Kidney epithelial cell (primary cell): ENCODE measurements around the gene NOLC1. TPM values are rescaled to one million over a fixed set of nuclear protein-coding genes. Genes with fewer than 3 reads are reported as not detected.

Experiments
- DNase-seq: peaks from one replicate; pipeline ENCODE4 v3.0.0-alpha.2; 2010; ENCODE audit warnings: low read depth
- H3K27me3 ChIP-seq: 2 replicates; pipeline ENCODE4 v1.6.0; 2011; ENCODE audit warnings: low read length; ENCODE audit not compliant: control insufficient read depth, insufficient read depth
- H3K36me3 ChIP-seq: 2 replicates; pipeline ENCODE4 v1.5.1; 2011; ENCODE audit warnings: low read length; ENCODE audit not compliant: control insufficient read depth, insufficient read depth
- H3K4me3 ChIP-seq: 2 replicates; pipeline ENCODE4 v1.5.1; 2011; ENCODE audit warnings: low read depth, mild to moderate bottlenecking, control low read depth, low read length
- CTCF ChIP-seq: IDR thresholded peaks from 2 replicates; pipeline ENCODE4 v1.5.1; 2011; ENCODE audit warnings: mild to moderate bottlenecking, moderate library complexity, low read length, control low read depth, inconsistent platforms; ENCODE audit not compliant: insufficient read depth, poor library complexity, severe bottlenecking
- total RNA-seq: library from RNA; depleted of rRNA; stranded (reverse); fragments of >200 nt; gene quantifications from 2 replicates; pipeline ENCODE4 v1.2.3, GENCODE V29; 2015

The NOLC1 gene
- total RNA-seq, 1 donor from 2014 or later = 97.1 TPM

- TF ChIP-seq CTCF = no peak
- no peak for DNase-seq
- no peaks in the 10 kb centered on the region for H3K27me3 ChIP-seq
- H3K4me3 ChIP-seq = no peak overlapping the region
- no peaks in the 10 kb centered on the region for H3K36me3 ChIP-seq
Observed at GRCh38 chr10:102198027-102198426, 45.8 kb downstream of the NOLC1 start.

GRCh38 chr10:102200751-102201640 lies 48.8 kb downstream of the NOLC1 start:
- no peak for DNase-seq
- Histone ChIP-seq H3K27me3 (no peaks in the 10 kb centered on the region), H3K4me3 (no peak overlapping the region), H3K36me3 (no peaks in the 10 kb centered on the region)
- no peak for TF ChIP-seq CTCF

GRCh38 chr10:102202386-102202785 lies 50.2 kb downstream of the NOLC1 start:
- no peaks in the 10 kb centered on the region for H3K27me3 ChIP-seq
- no peak overlapping the region for H3K4me3 ChIP-seq
- no peak for TF ChIP-seq CTCF
- DNase-seq = no peak
- H3K36me3 ChIP-seq = no peaks in the 10 kb centered on the region

GRCh38 chr10:102208311-102209035 lies 56.3 kb downstream of the NOLC1 start:
- DNase-seq = no peak
- Histone ChIP-seq H3K4me3 (no peak overlapping the region), H3K27me3 (no peaks in the 10 kb centered on the region), H3K36me3 (no peaks in the 10 kb centered on the region)
- TF ChIP-seq CTCF = no peak

- DNase-seq = no peak
- H3K36me3 ChIP-seq = no peaks in the 10 kb centered on the region
- TF ChIP-seq CTCF = no peak
- no peaks in the 10 kb centered on the region for H3K27me3 ChIP-seq
- H3K4me3 ChIP-seq = no peak overlapping the region
Observed at GRCh38 chr10:102211615-102212299, 59.6 kb downstream of the NOLC1 start.

Other genes with a start within 250 kb of the NOLC1 start
- gene ARMH3, start 96.2 kb upstream of the NOLC1 start, total RNA-seq = 10.7 and 11.1 TPM in 2 replicates
- gene HPS6, start 87.0 kb upstream of the NOLC1 start, total RNA-seq = 31.5 and 33.0 TPM in 2 replicates
- gene LDB1, start 32.0 kb upstream of the NOLC1 start, total RNA-seq = 46.8 and 56.0 TPM in 2 replicates
- 27.0 and 30.5 TPM in 2 replicates for gene PPRC1, start 19.3 kb upstream of the NOLC1 start, total RNA-seq
- gene ELOVL3, start 73.9 kb downstream of the NOLC1 start, total RNA-seq = 0.55 and 1.1 TPM in 2 replicates
- 0.14 and 0.21 TPM in 2 replicates for gene PITX3, start 89.1 kb downstream of the NOLC1 start, total RNA-seq
- 36.7 and 40.9 TPM in 2 replicates for gene GBF1, start 93.1 kb downstream of the NOLC1 start, total RNA-seq
- gene NFKB2, start 243.3 kb downstream of the NOLC1 start, total RNA-seq = 83.6 and 90.9 TPM in 2 replicates